ENCODE results near the gene BLOC1S4. TPM values are rescaled to one million over a fixed set of nuclear protein-coding genes. Genes with fewer than 3 reads are reported as not detected.
A peak's percentile ranks its signal among the peaks of the same experiment; 100 is the strongest.

BLOC1S4 gene
- total RNA-seq, 1 experiment from 2014 or later, result 10.7 TPM

DNA sequence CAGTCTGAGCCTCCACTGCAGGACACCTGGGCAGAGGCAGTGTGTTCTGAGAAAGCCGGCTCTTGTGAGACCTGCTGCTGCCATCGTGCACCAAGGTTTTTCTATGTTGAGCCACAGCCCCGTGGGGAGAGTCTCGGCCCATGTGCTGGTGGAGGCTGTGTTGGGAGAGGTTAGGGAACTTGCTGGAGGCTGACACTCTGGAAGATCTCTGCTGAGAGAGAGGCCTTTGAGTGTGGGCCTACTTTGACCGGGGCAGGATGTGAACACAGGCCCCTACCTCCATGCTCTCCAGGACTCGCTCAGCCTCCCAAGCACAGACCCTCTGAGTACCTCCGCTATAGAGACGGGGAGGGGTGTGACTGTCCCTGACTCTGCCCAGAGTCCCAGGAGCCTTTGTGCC is 23.6 kb upstream of the BLOC1S4 start:
- no peak for TF ChIP-seq TCF7L2 (IDR thresholded peaks at IDR 0.05; ENCODE audit: low read depth, low read length)
- no peak for TF ChIP-seq POLR2AphosphoS5 (IDR thresholded peaks at IDR 0.05; ENCODE audit: low read depth, low read length)
- TF ChIP-seq, protein P1, sequence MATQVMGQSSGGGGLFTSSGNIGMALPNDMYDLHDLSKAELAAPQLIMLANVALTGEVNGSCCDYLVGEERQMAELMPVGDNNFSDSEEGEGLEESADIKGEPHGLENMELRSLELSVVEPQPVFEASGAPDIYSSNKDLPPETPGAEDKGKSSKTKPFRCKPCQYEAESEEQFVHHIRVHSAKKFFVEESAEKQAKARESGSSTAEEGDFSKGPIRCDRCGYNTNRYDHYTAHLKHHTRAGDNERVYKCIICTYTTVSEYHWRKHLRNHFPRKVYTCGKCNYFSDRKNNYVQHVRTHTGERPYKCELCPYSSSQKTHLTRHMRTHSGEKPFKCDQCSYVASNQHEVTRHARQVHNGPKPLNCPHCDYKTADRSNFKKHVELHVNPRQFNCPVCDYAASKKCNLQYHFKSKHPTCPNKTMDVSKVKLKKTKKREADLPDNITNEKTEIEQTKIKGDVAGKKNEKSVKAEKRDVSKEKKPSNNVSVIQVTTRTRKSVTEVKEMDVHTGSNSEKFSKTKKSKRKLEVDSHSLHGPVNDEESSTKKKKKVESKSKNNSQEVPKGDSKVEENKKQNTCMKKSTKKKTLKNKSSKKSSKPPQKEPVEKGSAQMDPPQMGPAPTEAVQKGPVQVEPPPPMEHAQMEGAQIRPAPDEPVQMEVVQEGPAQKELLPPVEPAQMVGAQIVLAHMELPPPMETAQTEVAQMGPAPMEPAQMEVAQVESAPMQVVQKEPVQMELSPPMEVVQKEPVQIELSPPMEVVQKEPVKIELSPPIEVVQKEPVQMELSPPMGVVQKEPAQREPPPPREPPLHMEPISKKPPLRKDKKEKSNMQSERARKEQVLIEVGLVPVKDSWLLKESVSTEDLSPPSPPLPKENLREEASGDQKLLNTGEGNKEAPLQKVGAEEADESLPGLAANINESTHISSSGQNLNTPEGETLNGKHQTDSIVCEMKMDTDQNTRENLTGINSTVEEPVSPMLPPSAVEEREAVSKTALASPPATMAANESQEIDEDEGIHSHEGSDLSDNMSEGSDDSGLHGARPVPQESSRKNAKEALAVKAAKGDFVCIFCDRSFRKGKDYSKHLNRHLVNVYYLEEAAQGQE (IDR thresholded peaks at IDR 0.05; ENCODE audit: insufficient read depth in 1 of 2, low read depth in 2 of 2, low read length in 1 of 2), result no peak
- no peak for TF ChIP-seq SIN3A (IDR thresholded peaks at IDR 0.05; ENCODE audit: borderline replicate concordance, insufficient read depth, low read depth, low read length)
- TF ChIP-seq, protein P2, sequence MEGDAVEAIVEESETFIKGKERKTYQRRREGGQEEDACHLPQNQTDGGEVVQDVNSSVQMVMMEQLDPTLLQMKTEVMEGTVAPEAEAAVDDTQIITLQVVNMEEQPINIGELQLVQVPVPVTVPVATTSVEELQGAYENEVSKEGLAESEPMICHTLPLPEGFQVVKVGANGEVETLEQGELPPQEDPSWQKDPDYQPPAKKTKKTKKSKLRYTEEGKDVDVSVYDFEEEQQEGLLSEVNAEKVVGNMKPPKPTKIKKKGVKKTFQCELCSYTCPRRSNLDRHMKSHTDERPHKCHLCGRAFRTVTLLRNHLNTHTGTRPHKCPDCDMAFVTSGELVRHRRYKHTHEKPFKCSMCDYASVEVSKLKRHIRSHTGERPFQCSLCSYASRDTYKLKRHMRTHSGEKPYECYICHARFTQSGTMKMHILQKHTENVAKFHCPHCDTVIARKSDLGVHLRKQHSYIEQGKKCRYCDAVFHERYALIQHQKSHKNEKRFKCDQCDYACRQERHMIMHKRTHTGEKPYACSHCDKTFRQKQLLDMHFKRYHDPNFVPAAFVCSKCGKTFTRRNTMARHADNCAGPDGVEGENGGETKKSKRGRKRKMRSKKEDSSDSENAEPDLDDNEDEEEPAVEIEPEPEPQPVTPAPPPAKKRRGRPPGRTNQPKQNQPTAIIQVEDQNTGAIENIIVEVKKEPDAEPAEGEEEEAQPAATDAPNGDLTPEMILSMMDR (IDR thresholded peaks at IDR 0.05), result no peak
- H3K4me3 ChIP-seq (ENCODE audit: low read depth in 2 of 2, low read length in 2 of 2), result no peak overlapping the region
- intact Hi-C loops (cut with micrococcal nuclease; ENCODE audit: unreplicated experiment) (no loop called here), in situ Hi-C loops (cut with HindIII; ENCODE audit: low pct_unique_long_range_greater_than_20kb, low sequenced_read_pairs) (no loop called here)
- H3K27me3 ChIP-seq (ENCODE audit: control insufficient read depth, insufficient read depth, low read length), result no peaks in the 10 kb centered on the region
- ChIA-PET POLR2A (no interaction called here), CTCF (no interaction called here)
- H3K36me3 ChIP-seq (ENCODE audit: control insufficient read depth, insufficient read depth, low read length), result no peaks in the 10 kb centered on the region
- no peak for DNase-seq (ENCODE audit: low read depth, low spot score)
- H3K27ac ChIP-seq (ENCODE audit: low read length), result 0 out of 2 replicates have a peak overlapping the region, but pooled peaks have one; percentile 29
- no peaks in the 10 kb centered on the region for H3K9me3 ChIP-seq (ENCODE audit: control insufficient read depth, insufficient read depth, low read depth, low read length)
- BruUV-seq (replicated peaks), result no TSS peak
- no peak for ATAC-seq
- H3K4me1 ChIP-seq (ENCODE audit: control insufficient read depth, insufficient read depth, low read length), result peaks cover 60% of the 10 kb centered on the region

DNA sequence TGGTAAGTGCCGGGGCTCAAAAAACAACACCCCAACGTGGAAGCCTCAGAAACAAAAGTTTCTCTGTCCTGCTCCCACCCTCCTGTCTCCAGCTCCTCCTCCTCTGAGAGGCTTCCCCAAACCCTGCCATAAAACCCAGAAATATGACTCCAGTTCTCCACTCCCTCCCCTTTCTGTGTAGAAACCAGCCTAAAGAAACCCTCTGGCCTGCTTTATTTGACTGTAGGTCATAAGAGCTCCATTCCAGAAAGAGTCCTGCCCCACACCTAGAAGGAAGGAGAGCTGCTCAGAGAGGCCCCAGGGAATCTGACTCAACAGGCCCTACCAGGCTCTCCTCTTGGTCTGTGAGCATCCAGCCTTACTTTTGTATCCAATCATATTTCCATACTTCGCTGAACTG is 23.2 kb upstream of the BLOC1S4 start:
- no peak for ATAC-seq
- no peak overlapping the region for H3K4me3 ChIP-seq (ENCODE audit: low read depth in 2 of 2, low read length in 2 of 2)
- POLR2A ChIA-PET, result interaction anchor here (0.6 kb wide), 1 partner anchor 25 kb away, joined by 14 read pairs; no protein-coding TSS in a partner anchor

More for the DNA sequence above, 23.2 kb upstream of the BLOC1S4 start:
- Histone ChIP-seq H3K9me3 (ENCODE audit: control insufficient read depth, insufficient read depth, low read depth, low read length) (no peaks in the 10 kb centered on the region), H3K4me1 (ENCODE audit: control insufficient read depth, insufficient read depth, low read length) (peaks cover 60% of the 10 kb centered on the region), H3K36me3 (ENCODE audit: control insufficient read depth, insufficient read depth, low read length) (no peaks in the 10 kb centered on the region), H3K27ac (ENCODE audit: low read length) (peak overlapping the region; percentile 59; the same call in 1 of the 2 replicates), H3K27me3 (ENCODE audit: control insufficient read depth, insufficient read depth, low read length) (no peaks in the 10 kb centered on the region)
- TF ChIP-seq SIN3A (IDR thresholded peaks at IDR 0.05; ENCODE audit: borderline replicate concordance, insufficient read depth, low read depth, low read length), result no peak
- TF ChIP-seq, protein P2 (IDR thresholded peaks at IDR 0.05), result no peak
- TF ChIP-seq TCF7L2 (IDR thresholded peaks at IDR 0.05; ENCODE audit: low read depth, low read length), result no peak
- TF ChIP-seq, protein P1 (IDR thresholded peaks at IDR 0.05; ENCODE audit: insufficient read depth in 1 of 2, low read depth in 2 of 2, low read length in 1 of 2), result no peak
- TF ChIP-seq POLR2AphosphoS5 (IDR thresholded peaks at IDR 0.05; ENCODE audit: low read depth, low read length), result no peak
- CTCF ChIA-PET, result no interaction called here
- no peak for DNase-seq (ENCODE audit: low read depth, low spot score)
- no TSS peak for BruUV-seq (replicated peaks)
- intact Hi-C loops (cut with micrococcal nuclease; ENCODE audit: unreplicated experiment) (no loop called here), in situ Hi-C loops (cut with HindIII; ENCODE audit: low pct_unique_long_range_greater_than_20kb, low sequenced_read_pairs) (no loop called here)

Data from Panc1 (cell line).